Activated naive CD4-positive, alpha-beta T cell treated with anti-CD3 and anti-CD28 coated beads for 36 hours (primary cell): Measurements from ENCODE around the gene AK4. TPM values are rescaled to one million over a fixed set of nuclear protein-coding genes. Genes with fewer than 3 reads are reported as not detected.

Source experiments
- CTCF ChIA-PET: fragments of 350-600 bp; sonication (Branson Sonifier 250); formaldehyde crosslinking; loops from one replicate; lab custom pipeline; 2021; ENCODE audit warnings: antibody characterized with exemption; lab: Charles Lee
- DNase-seq: peaks from one replicate; pipeline ENCODE4 v3.0.0-alpha.2; 2020
- H3K27ac Mint-ChIP-seq: one replicate; pipeline ENCODE4 v1.8.0; 2021; ENCODE audit warnings: mild to moderate bottlenecking, mixed read lengths
- H3K27me3 Mint-ChIP-seq: one replicate; pipeline ENCODE4 v1.8.0; 2021; ENCODE audit warnings: low read depth, mixed read lengths
- H3K36me3 Mint-ChIP-seq: one replicate; pipeline ENCODE4 v1.8.0; 2021; ENCODE audit warnings: low read depth, mixed read lengths
- H3K4me1 Mint-ChIP-seq: one replicate; pipeline ENCODE4 v1.8.0; 2021; ENCODE audit warnings: low read depth, mixed read lengths
- H3K4me3 Mint-ChIP-seq: one replicate; pipeline ENCODE4 v1.8.0; 2021; ENCODE audit warnings: mild to moderate bottlenecking, moderate library complexity, mixed read lengths
- H3K9me3 Mint-ChIP-seq: one replicate; pipeline ENCODE4 v1.8.0; 2021; ENCODE audit warnings: mixed read lengths
- intact Hi-C: fragments of 100-400 bp; cut with micrococcal nuclease; formaldehyde crosslinking; loops from one replicate; pipeline ENCODE4 v1.15.1; 2023
- total RNA-seq, 2 experiments: library from RNA; stranded (reverse); gene quantifications; one replicate each; pipeline ENCODE4 v1.2.3, GENCODE V29; 2021

The AK4 gene
- total RNA-seq, 2 experiments from 2014 or later, result 25.2 to 25.4 TPM

GRCh38 chr1:65170511-65171142 is 22.6 kb downstream of the AK4 start:
- CTCF ChIA-PET, result interaction anchor here (0.6 kb wide), 1 partner anchor 36 kb away, joined by 5 read pairs; no protein-coding TSS in a partner anchor
- peaks cover 2% of the 10 kb centered on the region for H3K27me3 Mint-ChIP-seq

GRCh38 chr1:65172936-65173690 is 25.1 kb downstream of the AK4 start:
- no peak for DNase-seq
- Mint-ChIP-seq H3K27ac (no peak overlapping the region), H3K27me3 (no peaks in the 10 kb centered on the region), H3K9me3 (no peaks in the 10 kb centered on the region), H3K36me3 (no peaks in the 10 kb centered on the region), H3K4me1 (no peaks in the 10 kb centered on the region), H3K4me3 (no peak overlapping the region)
- intact Hi-C loops, result no loop called here
- CTCF ChIA-PET, result interaction anchor here (1.0 kb wide), 1 partner anchor 36 kb away, joined by 4 read pairs; no protein-coding TSS in a partner anchor

More at GRCh38 chr1:65170511-65171142, 22.6 kb downstream of the AK4 start:
- Mint-ChIP-seq H3K4me3 (no peak overlapping the region), H3K36me3 (no peaks in the 10 kb centered on the region), H3K4me1 (no peaks in the 10 kb centered on the region), H3K27ac (no peak overlapping the region), H3K9me3 (no peaks in the 10 kb centered on the region)
- intact Hi-C loops, result no loop called here
- DNase-seq, result no peak

DNA sequence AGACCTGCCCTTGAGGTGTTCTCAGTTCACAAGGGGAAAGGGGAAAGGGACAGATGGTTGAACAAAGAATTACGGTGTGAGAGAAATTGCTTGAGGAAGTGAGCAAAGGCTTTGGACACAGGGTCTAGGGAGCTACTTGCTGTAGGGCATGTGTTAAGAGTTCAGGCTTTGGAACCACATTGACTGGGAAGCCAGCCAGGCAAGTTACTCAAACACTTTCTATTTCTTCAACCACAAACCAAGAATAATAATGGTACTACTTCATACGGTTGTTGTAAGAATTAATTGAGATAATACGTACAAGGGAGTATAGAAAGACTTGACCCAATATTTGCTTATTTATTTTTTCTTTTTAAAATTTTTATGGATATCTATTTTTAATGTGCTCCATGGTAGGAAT is 26.6 kb downstream of the AK4 start:
- Mint-ChIP-seq H3K9me3 (no peaks in the 10 kb centered on the region), H3K36me3 (no peaks in the 10 kb centered on the region), H3K4me3 (no peak overlapping the region), H3K4me1 (no peaks in the 10 kb centered on the region), H3K27ac (no peak overlapping the region), H3K27me3 (no peaks in the 10 kb centered on the region)
- intact Hi-C loops, result no loop called here
- DNase-seq, result no peak
- CTCF ChIA-PET, result no interaction called here

- Mint-ChIP-seq H3K4me3 (no peak overlapping the region), H3K9me3 (no peaks in the 10 kb centered on the region), H3K27ac (no peak overlapping the region), H3K36me3 (no peaks in the 10 kb centered on the region), H3K27me3 (no peaks in the 10 kb centered on the region), H3K4me1 (no peaks in the 10 kb centered on the region)
- CTCF ChIA-PET, result no interaction called here
- intact Hi-C loops, result no loop called here
- no peak for DNase-seq
Observed at GRCh38 chr1:65175171-65176055, 27.4 kb downstream of the AK4 start.

DNA sequence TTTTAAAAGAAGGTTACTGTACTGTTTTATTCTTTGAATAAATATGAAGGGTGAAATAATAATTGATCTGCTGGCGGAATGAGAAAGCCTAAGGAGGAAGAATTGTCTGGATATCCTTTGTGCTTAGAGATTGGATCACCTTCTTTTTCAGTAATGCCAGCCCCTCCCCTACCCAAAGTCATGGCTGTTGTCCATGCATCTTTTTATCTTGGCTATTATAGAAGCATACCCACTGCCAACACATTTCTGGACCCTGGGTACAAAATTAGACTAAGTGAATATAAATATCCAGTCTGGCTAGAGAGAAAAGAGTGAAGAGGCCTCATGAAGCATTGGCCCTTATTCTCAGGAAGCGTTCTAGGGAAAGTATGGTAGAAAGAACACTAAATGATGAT is 28.1 kb downstream of the AK4 start:
- Mint-ChIP-seq H3K27ac (no peak overlapping the region), H3K4me1 (no peaks in the 10 kb centered on the region), H3K9me3 (no peaks in the 10 kb centered on the region), H3K4me3 (no peak overlapping the region), H3K27me3 (no peaks in the 10 kb centered on the region), H3K36me3 (no peaks in the 10 kb centered on the region)
- intact Hi-C loops, result no loop called here
- CTCF ChIA-PET, result no interaction called here
- no peak for DNase-seq

GRCh38 chr1:65176591-65176990 is 28.6 kb downstream of the AK4 start:
- Mint-ChIP-seq H3K4me3 (no peak overlapping the region), H3K36me3 (no peaks in the 10 kb centered on the region), H3K9me3 (no peaks in the 10 kb centered on the region), H3K27me3 (no peaks in the 10 kb centered on the region), H3K4me1 (no peaks in the 10 kb centered on the region), H3K27ac (no peak overlapping the region)
- intact Hi-C loops, result no loop called here
- CTCF ChIA-PET, result no interaction called here
- DNase-seq, result no peak

DNA sequence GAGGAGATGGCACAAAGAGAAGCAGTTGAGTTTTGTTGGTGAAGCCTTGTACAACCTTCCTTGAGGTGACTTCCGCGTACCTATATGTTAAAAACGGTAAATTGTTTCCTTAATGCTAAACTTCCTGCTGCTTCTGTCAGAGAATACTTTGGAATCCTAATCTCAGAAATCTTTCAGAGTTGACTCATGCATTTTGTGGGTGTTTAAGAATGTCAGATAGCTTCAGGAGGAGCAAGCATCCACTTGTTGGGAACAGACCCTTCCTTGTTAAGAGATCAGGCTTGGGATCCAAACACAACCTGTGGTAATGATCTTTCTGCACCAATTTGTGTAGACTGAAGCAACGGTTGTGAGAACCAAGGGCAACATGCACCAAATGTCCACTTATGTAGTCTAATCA is 29.5 kb downstream of the AK4 start:
- Mint-ChIP-seq H3K9me3 (no peaks in the 10 kb centered on the region), H3K36me3 (no peaks in the 10 kb centered on the region), H3K27me3 (no peaks in the 10 kb centered on the region), H3K27ac (no peak overlapping the region), H3K4me1 (no peaks in the 10 kb centered on the region), H3K4me3 (no peak overlapping the region)
- CTCF ChIA-PET, result no interaction called here
- no peak for DNase-seq
- intact Hi-C loops, result no loop called here

- Mint-ChIP-seq H3K27me3 (no peaks in the 10 kb centered on the region), H3K4me1 (no peaks in the 10 kb centered on the region), H3K9me3 (no peaks in the 10 kb centered on the region), H3K36me3 (no peaks in the 10 kb centered on the region), H3K27ac (no peak overlapping the region), H3K4me3 (no peak overlapping the region)
- no peak for DNase-seq
- CTCF ChIA-PET, result no interaction called here
- intact Hi-C loops, result no loop called here
Observed at GRCh38 chr1:65178235-65178634, 30.2 kb downstream of the AK4 start.

GRCh38 chr1:65179148-65179547 is 31.1 kb downstream of the AK4 start:
- intact Hi-C loops, result no loop called here
- CTCF ChIA-PET, result no interaction called here
- Mint-ChIP-seq H3K4me3 (no peak overlapping the region), H3K27me3 (no peaks in the 10 kb centered on the region), H3K27ac (no peak overlapping the region), H3K4me1 (no peaks in the 10 kb centered on the region), H3K9me3 (no peaks in the 10 kb centered on the region), H3K36me3 (no peaks in the 10 kb centered on the region)
- DNase-seq, result no peak

DNA sequence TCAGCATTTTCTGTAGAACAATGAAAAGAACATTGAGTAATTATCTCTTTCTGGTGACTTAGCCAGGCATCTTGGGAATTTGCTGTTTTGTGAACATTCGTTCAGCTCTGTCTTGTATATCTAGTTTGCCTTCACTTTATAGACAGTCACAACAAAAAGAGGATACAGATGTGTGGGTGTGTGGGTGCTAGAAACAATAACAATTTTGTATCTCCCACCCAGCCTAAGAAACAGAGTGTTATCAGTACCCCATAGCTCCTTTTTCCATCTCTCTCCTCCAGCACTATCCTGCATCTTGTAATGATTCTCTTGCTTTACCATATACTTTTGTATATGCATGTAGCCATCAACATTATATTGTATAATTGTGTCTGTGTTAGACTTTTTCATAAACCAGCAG is 33.0 kb downstream of the AK4 start:
- Mint-ChIP-seq H3K9me3 (no peaks in the 10 kb centered on the region), H3K36me3 (no peaks in the 10 kb centered on the region), H3K4me1 (no peaks in the 10 kb centered on the region), H3K27me3 (no peaks in the 10 kb centered on the region), H3K27ac (no peak overlapping the region), H3K4me3 (no peak overlapping the region)
- DNase-seq, result no peak
- intact Hi-C loops, result no loop called here
- CTCF ChIA-PET, result interaction anchor here (0.7 kb wide), 1 partner anchor 456 kb away, joined by 3 read pairs; no protein-coding TSS in a partner anchor

DNA sequence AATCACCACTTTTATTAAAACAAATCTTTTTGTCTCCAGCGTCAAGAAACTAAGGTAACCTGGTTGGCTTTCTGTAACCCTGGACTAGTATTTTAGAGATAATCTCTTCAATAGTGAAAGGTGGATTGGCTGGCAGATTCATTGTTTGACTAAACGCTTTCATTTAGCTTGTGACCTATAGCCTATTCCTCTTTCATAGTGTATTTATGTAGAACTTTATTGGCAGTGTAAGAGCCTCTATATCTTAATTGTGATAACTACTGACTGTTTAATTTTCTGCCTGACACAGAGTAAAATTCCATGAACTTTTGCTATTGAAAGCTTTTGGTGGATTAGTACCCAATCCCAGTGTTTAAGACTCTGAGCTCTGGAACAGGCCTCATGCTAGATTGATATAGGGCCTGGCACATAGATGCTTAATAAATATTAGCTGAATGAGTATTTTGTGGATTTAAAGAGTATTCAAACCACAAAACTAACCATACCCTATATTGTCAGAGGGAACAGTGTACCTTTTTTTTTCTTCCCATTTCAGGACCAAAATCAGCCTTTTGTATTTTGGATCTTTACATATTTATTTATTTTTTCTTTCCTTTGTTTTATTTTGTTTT is 34.8 kb downstream of the AK4 start:
- H3K27me3 Mint-ChIP-seq, result peaks cover under 1% of the 10 kb centered on the region
- CTCF ChIA-PET, result no interaction called here
- no peak for DNase-seq
- no peaks in the 10 kb centered on the region for H3K4me1 Mint-ChIP-seq
- H3K9me3 Mint-ChIP-seq, result no peaks in the 10 kb centered on the region
- H3K4me3 Mint-ChIP-seq, result no peak overlapping the region
- intact Hi-C loops, result no loop called here
- H3K27ac Mint-ChIP-seq, result no peak overlapping the region
- no peaks in the 10 kb centered on the region for H3K36me3 Mint-ChIP-seq

GRCh38 chr1:65189576-65190115 is 41.6 kb downstream of the AK4 start:
- CTCF ChIA-PET, result no interaction called here
- Mint-ChIP-seq H3K4me1 (no peaks in the 10 kb centered on the region), H3K4me3 (no peak overlapping the region), H3K9me3 (no peaks in the 10 kb centered on the region), H3K27me3 (peaks cover 2% of the 10 kb centered on the region), H3K36me3 (peaks cover 1% of the 10 kb centered on the region), H3K27ac (no peak overlapping the region)
- no peak for DNase-seq
- intact Hi-C loops, result no loop called here
